H1 (cell line): ENCODE data around the gene CACNA2D3. TPM values are rescaled to one million over a fixed set of nuclear protein-coding genes. Genes with fewer than 3 reads are reported as not detected.

Source experiments
- CTCF ChIA-PET: fragments of 300-600 bp; sonication (Branson Sonifier 250); formaldehyde crosslinking; loops from one replicate; lab custom pipeline; 2021; ENCODE audit not compliant: partially characterized antibody; lab: Charles Lee
- POLR2A ChIA-PET: fragments of 300-600 bp; sonication (Branson Sonifier 250); formaldehyde crosslinking; loops from one replicate; lab custom pipeline; 2021; ENCODE audit warnings: inconsistent platforms; ENCODE audit not compliant: partially characterized antibody; lab: Charles Lee
- DNase-seq, 2 experiments: peaks; one replicate each; pipeline versions ENCODE4 v3.0.0 to v3.0.0-alpha.2; 2010 to 2022; ENCODE audit warnings: low spot score in 2 of 2, low read depth in 1 of 2, mixed read lengths in 1 of 2
- FAIRE-seq: peaks from 2 replicates; lab custom pipeline; 2011; peaks lifted over from hg19 to GRCh38; lab: Jason Lieb, UNC
- H2AFZ ChIP-seq: 2 replicates; pipeline ENCODE4 v1.8.1; 2012; ENCODE audit warnings: low read length, inconsistent platforms
- H2AK5ac ChIP-seq: 2 replicates; pipeline ENCODE4 v1.6.1; 2013; ENCODE audit warnings: low read depth, low read length
- H2BK120ac ChIP-seq: replicated peaks from 2 replicates; pipeline ENCODE3; 2013; ENCODE audit warnings: low read depth, low read length, inconsistent platforms
- H2BK12ac ChIP-seq: 2 replicates; pipeline ENCODE4 v1.6.1; 2013; ENCODE audit warnings: low read depth, low read length
- H2BK15ac ChIP-seq: 2 replicates; pipeline ENCODE4 v1.6.1; 2013; ENCODE audit warnings: low read length
- H2BK20ac ChIP-seq: 2 replicates; pipeline ENCODE4 v1.6.1; 2013; ENCODE audit warnings: low read length
- H2BK5ac ChIP-seq: 2 replicates; pipeline ENCODE4 v1.6.1; 2013; ENCODE audit warnings: low read depth, low read length
- H3K14ac ChIP-seq: 2 replicates; pipeline ENCODE4 v1.6.1; 2013; ENCODE audit warnings: inconsistent platforms; ENCODE audit not compliant: insufficient read length
- H3K18ac ChIP-seq: 2 replicates; pipeline ENCODE4 v1.6.1; 2013; ENCODE audit warnings: low read length; ENCODE audit errors: extremely low read depth
- H3K23ac ChIP-seq: 2 replicates; pipeline ENCODE4 v1.6.1; 2013; ENCODE audit warnings: inconsistent platforms; ENCODE audit not compliant: insufficient read length
- H3K23me2 ChIP-seq: 2 replicates; pipeline ENCODE4 v1.6.1; 2013; ENCODE audit warnings: low read depth, low read length
- H3K27ac ChIP-seq: 2 replicates; pipeline ENCODE4 v1.6.1; 2011; ENCODE audit warnings: low read depth, low read length, inconsistent platforms
- H3K27me3 ChIP-seq, 4 experiments: replicated peaks in 1 of 4; 1 replicate in 1 of 4; 2 replicates in 3 of 4; pipeline versions ENCODE4 v1.6.1 to v1.8.1; 2011 to 2013; ENCODE audit warnings: low read length in 3 of 4, mild to moderate bottlenecking in 3 of 4, inconsistent platforms in 2 of 4, mixed read lengths in 2 of 4, moderate library complexity in 1 of 4; ENCODE audit not compliant: control insufficient read depth in 3 of 4, insufficient read depth in 3 of 4; ENCODE audit errors: extremely low read depth in 1 of 4
- H3K36me3 ChIP-seq, 4 experiments: 2 replicates each; pipeline versions ENCODE4 v1.6.1 to v1.8.1; 2011 to 2013; ENCODE audit warnings: mild to moderate bottlenecking in 4 of 4, low read length in 3 of 4, moderate library complexity in 2 of 4, control low read depth in 1 of 4, inconsistent platforms in 1 of 4; ENCODE audit not compliant: insufficient read depth in 4 of 4, control insufficient read depth in 2 of 4
- H3K4ac ChIP-seq: replicated peaks from 2 replicates; pipeline ENCODE3; 2013; ENCODE audit warnings: low read length, low read depth, mixed read lengths, inconsistent platforms; ENCODE audit not compliant: insufficient read length
- H3K4me1 ChIP-seq, 4 experiments: replicated peaks in 1 of 4; 1 replicate in 1 of 4; 2 replicates in 3 of 4; pipeline versions ENCODE4 v1.6.1 to v1.8.1; 2011 to 2013; ENCODE audit warnings: low read length in 3 of 4, inconsistent platforms in 2 of 4, mixed read lengths in 1 of 4; ENCODE audit not compliant: insufficient read depth in 4 of 4, control insufficient read depth in 3 of 4
- H3K4me2 ChIP-seq, 2 experiments: 2 replicates each; pipeline versions ENCODE4 v1.6.1 to v1.8.1; 2011 to 2013; ENCODE audit warnings: low read depth in 2 of 2, low read length in 2 of 2, control low read depth in 1 of 2, inconsistent platforms in 1 of 2, mild to moderate bottlenecking in 1 of 2; ENCODE audit not compliant: insufficient read depth in 1 of 2
- H3K4me3 ChIP-seq, 4 experiments: fragments of 200-600, 300-600 bp in 1 of 4; sonication (generic), shearing (Covaris generic), sonication (Bioruptor Twin) in 1 of 4; 2 replicates each; pipeline versions ENCODE4 v1.5.1 to v1.8.1; 2011 to 2016; ENCODE audit warnings: low read length in 4 of 4, low read depth in 3 of 4, control low read depth in 2 of 4, inconsistent platforms in 2 of 4, mild to moderate bottlenecking in 2 of 4, mixed read lengths in 1 of 4, moderate library complexity in 1 of 4; ENCODE audit not compliant: insufficient read depth in 2 of 4; ENCODE audit errors: extremely low read depth in 1 of 4
- H3K56ac ChIP-seq: replicated peaks from 2 replicates; pipeline ENCODE3; 2013; ENCODE audit warnings: low read depth, mild to moderate bottlenecking, mixed read lengths, low read length, inconsistent platforms; ENCODE audit not compliant: insufficient read length
- H3K79me1 ChIP-seq: 2 replicates; pipeline ENCODE4 v1.6.1; 2013; ENCODE audit warnings: low read depth, low read length, control low read depth
- H3K79me2 ChIP-seq, 2 experiments: 2 replicates each; pipeline versions ENCODE4 v1.6.1 to v1.8.1; 2012 to 2013; ENCODE audit warnings: low read length in 2 of 2, mild to moderate bottlenecking in 2 of 2, inconsistent platforms in 1 of 2; ENCODE audit not compliant: insufficient read depth in 2 of 2, control insufficient read depth in 1 of 2
- H3K9ac ChIP-seq, 4 experiments: replicated peaks in 1 of 4; 1 replicate in 1 of 4; 2 replicates in 3 of 4; pipeline versions ENCODE4 v1.6.1 to v1.8.1; 2011 to 2013; ENCODE audit warnings: low read depth in 3 of 4, low read length in 3 of 4, control low read depth in 2 of 4, mild to moderate bottlenecking in 2 of 4, moderate library complexity in 2 of 4, inconsistent platforms in 1 of 4; ENCODE audit errors: extremely low read depth in 1 of 4
- H3K9me3 ChIP-seq, 2 experiments: 2 replicates each; pipeline versions ENCODE4 v1.6.1 to v1.8.1; 2012 to 2013; ENCODE audit warnings: mild to moderate bottlenecking in 2 of 2, moderate library complexity in 2 of 2, control low read depth in 1 of 2, inconsistent platforms in 1 of 2, low read depth in 1 of 2, low read length in 1 of 2, mixed read lengths in 1 of 2; ENCODE audit not compliant: insufficient read depth in 2 of 2
- H4K20me1 ChIP-seq, 2 experiments: replicated peaks in 1 of 2; 2 replicates each; pipeline versions ENCODE3 to v1.8.1; 2011 to 2013; ENCODE audit warnings: inconsistent platforms in 2 of 2, low read length in 2 of 2, mild to moderate bottlenecking in 1 of 2; ENCODE audit not compliant: insufficient read depth in 2 of 2, control insufficient read depth in 1 of 2
- H4K5ac ChIP-seq: 2 replicates; pipeline ENCODE4 v1.6.1; 2013; ENCODE audit warnings: low read length, low read depth, mixed read lengths, inconsistent platforms; ENCODE audit not compliant: insufficient read length
- H4K8ac ChIP-seq: 2 replicates; pipeline ENCODE4 v1.8.0; 2013; ENCODE audit warnings: mild to moderate bottlenecking, moderate library complexity, low read length, inconsistent platforms; ENCODE audit not compliant: insufficient read depth; ENCODE audit errors: extremely low read depth
- H4K91ac ChIP-seq: replicated peaks from 2 replicates; pipeline ENCODE3; 2013; ENCODE audit warnings: low read length, mixed read lengths, inconsistent platforms; ENCODE audit not compliant: insufficient read length
- ASH2L ChIP-seq: fragments of 200-600, 300-600 bp; sonication (generic); IDR thresholded peaks from one replicate; pipeline ENCODE4 v1.7.1; 2017; ENCODE audit warnings: low read length
- BCL11A ChIP-seq, 2 experiments: IDR thresholded peaks; one replicate each; pipeline ENCODE4 v1.6.1; 2011; ENCODE audit warnings: low read depth in 2 of 2, low read length in 2 of 2, mild to moderate bottlenecking in 2 of 2
- JUN ChIP-seq: IDR thresholded peaks from 2 replicates; pipeline ENCODE4 v1.6.1; 2011; ENCODE audit warnings: low read depth, mild to moderate bottlenecking, improper control_type of control experiment, low read length
- KDM4A ChIP-seq: IDR thresholded peaks from one replicate; pipeline ENCODE4 v1.7.1; 2012; ENCODE audit warnings: low read depth, mild to moderate bottlenecking, moderate library complexity, low read length, inconsistent platforms; ENCODE audit not compliant: severe bottlenecking
- KDM5A ChIP-seq: fragments of 200-600 bp; IDR thresholded peaks from 2 replicates; pipeline ENCODE4 v1.7.1; 2012; ENCODE audit warnings: mild to moderate bottlenecking, low read length, inconsistent platforms, mixed read lengths
- MAFK ChIP-seq: IDR thresholded peaks from 2 replicates; pipeline ENCODE4 v1.6.1; 2012; ENCODE audit warnings: low read depth, mild to moderate bottlenecking, improper control_type of control experiment, low read length
- NANOG ChIP-seq: IDR thresholded peaks from 2 replicates; pipeline ENCODE4 v1.6.1; 2011; ENCODE audit warnings: low read length, low read depth, mild to moderate bottlenecking, inconsistent platforms; ENCODE audit not compliant: insufficient read depth, poor library complexity, severe bottlenecking
- SRF ChIP-seq: IDR thresholded peaks from 2 replicates; pipeline ENCODE4 v1.6.1; 2011; ENCODE audit warnings: mild to moderate bottlenecking, low read depth, low read length, moderate library complexity
- TEAD4 ChIP-seq: IDR thresholded peaks from 2 replicates; pipeline ENCODE4 v1.6.1; 2012; ENCODE audit warnings: low read depth, low read length, inconsistent platforms, mixed read lengths
- USF2 ChIP-seq: IDR thresholded peaks from 2 replicates; pipeline ENCODE4 v1.6.1; 2011; ENCODE audit warnings: low read length, improper control_type of control experiment
- WGBS, 2 experiments: shearing (Covaris generic) in 1 of 2; methylation state at CpG; one replicate each; pipeline versions ENCODE4 v1.1.6 to v1.1.7; 2013 to 2015; ENCODE audit warnings: low lambda C conversion rate in 2 of 2, mixed read lengths in 2 of 2, inconsistent platforms in 1 of 2, low coverage in 1 of 2, missing lambda C conversion rate in 1 of 2; ENCODE audit not compliant: insufficient replicate concordance in 2 of 2, insufficient coverage in 1 of 2, insufficient read length in 1 of 2; ENCODE audit errors: extremely low coverage in 1 of 2, missing lambda C conversion rate in 1 of 2; 5-methylcytosine and 5-hydroxymethylcytosine counted together
- polyA plus RNA-seq, 7 experiments: library from polyadenylated mRNA; depleted of rRNA in 3 of 7; stranded (reverse) in 5 of 7; unstranded in 2 of 7; fragments of >200 nt in 5 of 7; fragments of 200-250 nt in 2 of 7; gene quantifications; 1 replicate in 5 of 7; 2 replicates in 1 of 7; 4 replicates in 1 of 7; pipeline versions ENCODE4 v1.2.1 to v1.2.3, GENCODE V29; 2011 to 2013; ENCODE audit warnings: missing spikeins in 2 of 7, mixed read lengths in 2 of 7
- total RNA-seq: library from RNA; stranded (reverse); fragmentation: NEBNext Ultra II Directional; extraction: Animal tissue kit (Norgen Biotek cat#: 25700); gene quantifications from 2 replicates; pipeline ENCODE4 v1.2.1, GENCODE V29; 2021

CACNA2D3 gene
- total and polyA plus RNA-seq, 2 of the 8 experiments (the other 6 are each of a cell fraction or from before 2014, with no cell fraction given): 1.5 to 1.8 TPM

GRCh38 chr3:54167999-54168398, 45.6 kb downstream of the CACNA2D3 start:
- Histone ChIP-seq H4K5ac (no peak overlapping the region), H3K27me3 (no peaks in the 10 kb centered on the region), H2AFZ (no peak overlapping the region), H3K4ac (no peak overlapping the region), H3K9ac (no peak overlapping the region), H2BK20ac (no peak overlapping the region), H2BK120ac (no peak overlapping the region), H3K4me3 (no peak overlapping the region), H3K9me3 (0 out of 4 replicates have a peak, but pooled peaks cover 0 to 2% of the 10 kb centered on the region in 2 experiments), H3K27ac (no peak overlapping the region), H3K36me3 (no peaks in the 10 kb centered on the region), H3K23ac (no peak overlapping the region), H3K79me2 (no peaks in the 10 kb centered on the region), H3K18ac (no peak overlapping the region), H2BK12ac (no peak overlapping the region), H3K4me2 (no peak overlapping the region), H4K91ac (no peak overlapping the region), H4K20me1 (no peaks in the 10 kb centered on the region), H2BK15ac (no peak overlapping the region), H2AK5ac (no peak overlapping the region), H3K23me2 (no peaks in the 10 kb centered on the region; the same call in 1 of the 2 replicates), H2BK5ac (no peak overlapping the region), H4K8ac (no peak overlapping the region), H3K4me1 (peaks cover 0 to 9% (median 3%) of the 10 kb centered on the region in 4 experiments; a peak in 5 of 7 replicates), H3K56ac (no peak overlapping the region), H3K79me1 (no peaks in the 10 kb centered on the region), H3K14ac (no peak overlapping the region)
- FAIRE-seq: no peak
- TF ChIP-seq KDM5A (no peak), KDM4A (no peak), ASH2L (no peak), BCL11A (IDR thresholded peaks at IDR 0.05; ENCODE audit: low read depth in 2 of 2, low read length in 2 of 2) (no peak), TEAD4 (no peak), SRF (no peak), NANOG (no peak), USF2 (no peak), JUN (no peak), MAFK (no peak)
- CTCF ChIA-PET: interaction anchor here (1.0 kb wide), 1 partner anchor 21 kb away, joined by 4 read pairs; no protein-coding TSS in a partner anchor
- 93% methylated on average over 1 of the region's 1 CpG; no CpG with 5 or more reads in 1 of the 2 experiments for WGBS, 2 experiments
- POLR2A ChIA-PET: no interaction called here
- no peak for DNase-seq
